Left ventricle myocardium inferior (tissue), 1 donor: ENCODE results near the gene ERG. TPM values are rescaled to one million over a fixed set of nuclear protein-coding genes. Genes with fewer than 3 reads are reported as not detected.

ENCODE experiments used
- DNase-seq: peaks from one replicate; pipeline ENCODE4 v3.0.0-alpha.2; 2020
- H3K27ac ChIP-seq: fragments of 200-600 bp; replicated peaks from 2 replicates; pipeline ENCODE4 v1.8.0; 2021
- H3K27me3 ChIP-seq: fragments of 200-600 bp; 2 replicates; pipeline ENCODE4 v1.8.0; 2021; ENCODE audit warnings: low read depth
- H3K36me3 ChIP-seq: fragments of 200-600 bp; 2 replicates; pipeline ENCODE4 v1.8.0; 2021
- H3K4me1 ChIP-seq: fragments of 200-600 bp; 2 replicates; pipeline ENCODE4 v1.8.0; 2021
- H3K4me3 ChIP-seq: fragments of 200-600 bp; 2 replicates; pipeline ENCODE4 v1.8.0; 2021; ENCODE audit warnings: mild to moderate bottlenecking, moderate library complexity
- H3K9me3 ChIP-seq: fragments of 200-600 bp; replicated peaks from 2 replicates; pipeline ENCODE4 v1.8.0; 2021
- intact Hi-C: fragments of 100-400 bp; cut with micrococcal nuclease; formaldehyde crosslinking; loops from one replicate; pipeline ENCODE4 v1.11.0; 2022
- total RNA-seq: library from RNA; stranded (reverse); fragmentation: NEBNext Ultra II Directional; extraction: Animal tissue kit (Norgen Biotek cat#: 25700); gene quantifications from one replicate; pipeline ENCODE4 v1.2.1, GENCODE V29; 2021
- TF ChIP-seq, protein P1 (sequence below): fragments of 200-600 bp; IDR thresholded peaks from 2 replicates; pipeline ENCODE4 v1.8.0; 2021; ENCODE audit warnings: antibody characterized with exemption, mild to moderate bottlenecking, borderline replicate concordance
- donor health status: DM: no; HTN: yes; CAD: no; lungs with severe emphysema.

The ERG gene
- total RNA-seq, 1 donor from 2014 or later = 17.3 TPM

DNA sequence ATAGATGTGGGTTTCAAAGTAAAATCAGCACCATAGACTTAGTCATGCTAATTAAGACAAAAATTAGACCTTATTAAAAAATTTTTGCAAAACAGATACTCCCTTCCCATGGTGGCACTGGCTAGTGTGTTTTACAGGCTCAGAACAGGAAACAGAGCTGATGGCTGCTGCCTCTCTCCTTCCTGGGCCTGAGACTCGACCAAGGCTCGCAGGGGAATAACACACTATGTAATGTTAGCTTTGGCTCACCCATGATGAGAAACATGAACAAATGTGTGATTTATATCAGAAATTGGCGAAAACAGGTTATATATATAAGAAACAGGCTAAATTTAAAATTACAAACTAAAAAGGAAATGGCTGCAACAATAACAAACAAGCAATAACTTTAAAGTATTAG lies 50.7 kb downstream of the ERG start:
- intact Hi-C loops = no loop called here
- Histone ChIP-seq H3K4me3 (no peak overlapping the region), H3K27ac (no peak overlapping the region), H3K27me3 (no peaks in the 10 kb centered on the region), H3K36me3 (no peaks in the 10 kb centered on the region), H3K9me3 (no peaks in the 10 kb centered on the region), H3K4me1 (peaks cover 41% of the 10 kb centered on the region)
- DNase-seq = no peak
- TF ChIP-seq, protein P1, sequence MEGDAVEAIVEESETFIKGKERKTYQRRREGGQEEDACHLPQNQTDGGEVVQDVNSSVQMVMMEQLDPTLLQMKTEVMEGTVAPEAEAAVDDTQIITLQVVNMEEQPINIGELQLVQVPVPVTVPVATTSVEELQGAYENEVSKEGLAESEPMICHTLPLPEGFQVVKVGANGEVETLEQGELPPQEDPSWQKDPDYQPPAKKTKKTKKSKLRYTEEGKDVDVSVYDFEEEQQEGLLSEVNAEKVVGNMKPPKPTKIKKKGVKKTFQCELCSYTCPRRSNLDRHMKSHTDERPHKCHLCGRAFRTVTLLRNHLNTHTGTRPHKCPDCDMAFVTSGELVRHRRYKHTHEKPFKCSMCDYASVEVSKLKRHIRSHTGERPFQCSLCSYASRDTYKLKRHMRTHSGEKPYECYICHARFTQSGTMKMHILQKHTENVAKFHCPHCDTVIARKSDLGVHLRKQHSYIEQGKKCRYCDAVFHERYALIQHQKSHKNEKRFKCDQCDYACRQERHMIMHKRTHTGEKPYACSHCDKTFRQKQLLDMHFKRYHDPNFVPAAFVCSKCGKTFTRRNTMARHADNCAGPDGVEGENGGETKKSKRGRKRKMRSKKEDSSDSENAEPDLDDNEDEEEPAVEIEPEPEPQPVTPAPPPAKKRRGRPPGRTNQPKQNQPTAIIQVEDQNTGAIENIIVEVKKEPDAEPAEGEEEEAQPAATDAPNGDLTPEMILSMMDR = no peak

DNA sequence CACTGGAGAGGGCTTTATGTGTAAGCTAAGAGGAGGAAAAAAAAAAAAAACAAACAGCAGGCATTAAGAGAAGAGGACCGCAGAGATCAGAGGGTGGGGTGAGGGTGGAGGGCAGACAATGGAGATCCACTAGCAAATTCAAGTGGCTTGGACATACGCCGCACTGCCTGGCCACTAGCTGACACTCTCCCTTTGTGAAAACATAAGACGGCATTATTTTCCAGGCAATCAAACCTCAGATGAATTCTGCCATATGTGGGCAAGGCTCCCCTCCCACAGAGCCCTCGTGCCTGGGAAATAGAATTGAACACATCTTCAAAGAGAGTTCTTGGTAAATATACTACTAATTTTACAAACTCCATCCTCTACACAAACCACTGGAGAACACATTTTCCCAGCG lies 53.6 kb downstream of the ERG start:
- intact Hi-C loops = no loop called here
- no peak overlapping the region for H3K4me3 ChIP-seq
- TF ChIP-seq, protein P1 = no peak
- no peaks in the 10 kb centered on the region for H3K9me3 ChIP-seq
- peaks cover 55% of the 10 kb centered on the region for H3K4me1 ChIP-seq
- H3K27me3 ChIP-seq = no peaks in the 10 kb centered on the region
- H3K36me3 ChIP-seq = no peaks in the 10 kb centered on the region
- H3K27ac ChIP-seq = no peak overlapping the region
- DNase-seq = no peak

DNA sequence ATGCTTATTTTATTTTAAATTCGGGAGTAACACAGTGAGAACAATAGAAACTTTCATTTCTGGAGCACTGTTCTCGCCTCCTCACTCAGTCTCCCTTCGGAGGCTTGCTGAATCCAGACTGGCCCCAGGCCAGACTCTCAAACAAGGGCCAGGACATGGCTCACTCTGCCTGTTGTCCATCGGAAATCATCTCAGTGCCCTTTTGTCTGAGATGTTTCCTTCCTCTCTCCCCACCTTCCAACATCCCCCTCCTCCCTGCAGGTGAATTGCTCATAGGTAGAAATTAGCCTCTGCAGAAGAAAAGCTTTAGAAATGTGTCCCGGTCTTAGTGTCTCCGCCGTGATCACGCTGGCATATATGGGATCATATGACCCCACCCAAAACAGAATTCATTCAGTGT lies 55.2 kb downstream of the ERG start:
- no peaks in the 10 kb centered on the region for H3K27me3 ChIP-seq
- peak overlapping the region; percentile 38 for H3K27ac ChIP-seq
- intact Hi-C loops = no loop called here
- peaks cover 58% of the 10 kb centered on the region for H3K4me1 ChIP-seq
- H3K36me3 ChIP-seq = no peaks in the 10 kb centered on the region
- no peak overlapping the region for H3K4me3 ChIP-seq
- H3K9me3 ChIP-seq = no peaks in the 10 kb centered on the region
- TF ChIP-seq, protein P1 = no peak
- no peak for DNase-seq

DNA sequence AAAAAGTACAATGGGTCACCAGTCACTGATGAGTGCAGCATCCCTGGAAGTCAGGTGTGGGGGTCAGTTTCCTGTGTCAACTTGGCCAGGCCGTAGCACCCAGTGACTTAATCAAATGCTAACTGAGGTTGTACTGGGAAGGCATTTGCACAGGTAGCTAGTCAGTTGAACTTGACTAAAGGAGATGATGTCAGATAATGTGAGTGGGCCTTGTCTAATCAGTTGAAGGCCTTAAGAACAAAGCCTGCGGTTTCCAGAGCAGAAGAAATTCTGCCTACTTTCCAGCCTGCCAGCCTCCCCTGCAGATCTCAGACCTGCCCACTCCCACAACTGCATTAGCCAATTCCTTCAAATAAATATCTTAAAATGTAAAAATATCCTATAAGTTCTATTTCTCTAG lies 57.1 kb downstream of the ERG start:
- no peak overlapping the region for H3K4me3 ChIP-seq
- no peaks in the 10 kb centered on the region for H3K27me3 ChIP-seq
- H3K4me1 ChIP-seq = peaks cover 44% of the 10 kb centered on the region

DNA sequence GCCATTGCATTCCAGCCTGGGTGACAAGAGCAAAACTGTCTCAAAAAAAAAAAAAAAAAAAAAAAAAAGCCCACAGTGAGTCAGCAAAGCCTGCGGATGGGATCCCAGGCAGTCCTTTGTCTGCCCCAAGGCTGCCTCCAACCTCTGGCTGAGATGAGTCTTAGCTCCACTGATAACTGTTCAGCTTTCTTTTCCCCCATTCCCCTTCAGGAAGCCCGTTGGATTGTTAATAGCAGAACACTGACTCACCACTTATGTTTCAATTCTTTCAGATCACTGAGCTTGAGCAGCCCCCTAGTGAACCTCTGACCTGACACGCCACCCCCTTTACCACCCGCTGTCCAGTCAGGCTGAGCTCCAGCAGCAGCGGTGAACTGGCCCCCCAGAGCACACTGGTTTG lies 57.5 kb downstream of the ERG start:
- H3K4me1 ChIP-seq = peaks cover 48% of the 10 kb centered on the region
- intact Hi-C loops = no loop called here
- DNase-seq = no peak
- TF ChIP-seq, protein P1 = no peak
- no peak overlapping the region for H3K27ac ChIP-seq
- no peaks in the 10 kb centered on the region for H3K36me3 ChIP-seq
- H3K4me3 ChIP-seq = no peak overlapping the region
- H3K27me3 ChIP-seq = no peaks in the 10 kb centered on the region
- no peaks in the 10 kb centered on the region for H3K9me3 ChIP-seq

More for the DNA sequence above, 57.1 kb downstream of the ERG start:
- DNase-seq = no peak
- Histone ChIP-seq H3K9me3 (no peaks in the 10 kb centered on the region), H3K27ac (no peak overlapping the region), H3K36me3 (no peaks in the 10 kb centered on the region)
- intact Hi-C loops = no loop called here
- TF ChIP-seq, protein P1 = no peak

DNA sequence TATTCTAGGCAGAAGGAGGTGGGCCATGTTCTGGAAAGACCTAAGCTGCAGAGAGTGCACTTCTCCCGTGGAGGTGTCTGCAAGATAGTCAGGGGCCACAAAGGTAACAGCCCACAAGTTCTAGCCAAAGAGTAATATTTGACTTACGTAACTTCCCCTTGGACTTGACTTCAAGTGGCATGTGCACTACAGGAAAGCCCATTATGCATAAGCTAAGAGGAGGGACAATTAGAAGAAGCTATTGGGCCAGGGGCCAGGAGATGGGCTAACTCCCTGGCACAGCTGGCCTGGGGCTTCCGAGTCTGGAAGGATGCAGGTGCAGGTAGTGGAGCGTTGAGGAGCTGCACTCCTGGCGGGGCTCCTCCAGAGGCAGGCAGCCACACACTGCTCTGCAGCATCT lies 58.3 kb downstream of the ERG start:
- Histone ChIP-seq H3K9me3 (no peaks in the 10 kb centered on the region), H3K27ac (no peak overlapping the region), H3K4me3 (no peak overlapping the region), H3K4me1 (peaks cover 56% of the 10 kb centered on the region), H3K36me3 (no peaks in the 10 kb centered on the region), H3K27me3 (no peaks in the 10 kb centered on the region)
- no peak for DNase-seq
- TF ChIP-seq, protein P1 = no peak
- intact Hi-C loops = no loop called here
